ENCODE data around the gene CDON. TPM values are rescaled to one million over a fixed set of nuclear protein-coding genes. Genes with fewer than 3 reads are reported as not detected.
A peak's percentile ranks its signal among the peaks of the same experiment; 100 is the strongest.

The CDON gene
- total RNA-seq (3.5 and 3.8 TPM in 2 replicates), polyA plus RNA-seq (1.5 and 1.6 TPM in 2 replicates), polyA minus RNA-seq (5.8 and 7.1 TPM in 2 replicates), Bru-seq, nascent RNA (percentile 35 among the genes with signal in this experiment), BruChase-seq, experiment 1, labeled RNA remaining after a 6-hour chase (percentile 35 among the genes with signal in this experiment), BruChase-seq, experiment 2, labeled RNA remaining after a 2-hour chase (percentile 34 among the genes with signal in this experiment)
- 1.1 and 1.2 TPM in 2 replicates for polyA plus RNA-seq (2011; cell fraction: cytosol; rRNA removed)
- 3.0 and 3.5 TPM in 2 replicates for polyA plus RNA-seq (2011; cell fraction: nucleus; rRNA removed)
- 2.7 and 3.4 TPM in 2 replicates for polyA plus RNA-seq (2012)
- 3.2 TPM for polyA minus RNA-seq (2011; cell fraction: cytosol; rRNA and poly(A)+ RNA removed)
- polyA minus RNA-seq (2011; cell fraction: nucleus; rRNA and poly(A)+ RNA removed) = 4.5 and 5.0 TPM in 2 replicates
- long read RNA-seq, partial matches to known transcripts = 0 of 2 reads
- long read RNA-seq, other reads (novel, unspliced or antisense) = 2 of 2 reads

DNA sequence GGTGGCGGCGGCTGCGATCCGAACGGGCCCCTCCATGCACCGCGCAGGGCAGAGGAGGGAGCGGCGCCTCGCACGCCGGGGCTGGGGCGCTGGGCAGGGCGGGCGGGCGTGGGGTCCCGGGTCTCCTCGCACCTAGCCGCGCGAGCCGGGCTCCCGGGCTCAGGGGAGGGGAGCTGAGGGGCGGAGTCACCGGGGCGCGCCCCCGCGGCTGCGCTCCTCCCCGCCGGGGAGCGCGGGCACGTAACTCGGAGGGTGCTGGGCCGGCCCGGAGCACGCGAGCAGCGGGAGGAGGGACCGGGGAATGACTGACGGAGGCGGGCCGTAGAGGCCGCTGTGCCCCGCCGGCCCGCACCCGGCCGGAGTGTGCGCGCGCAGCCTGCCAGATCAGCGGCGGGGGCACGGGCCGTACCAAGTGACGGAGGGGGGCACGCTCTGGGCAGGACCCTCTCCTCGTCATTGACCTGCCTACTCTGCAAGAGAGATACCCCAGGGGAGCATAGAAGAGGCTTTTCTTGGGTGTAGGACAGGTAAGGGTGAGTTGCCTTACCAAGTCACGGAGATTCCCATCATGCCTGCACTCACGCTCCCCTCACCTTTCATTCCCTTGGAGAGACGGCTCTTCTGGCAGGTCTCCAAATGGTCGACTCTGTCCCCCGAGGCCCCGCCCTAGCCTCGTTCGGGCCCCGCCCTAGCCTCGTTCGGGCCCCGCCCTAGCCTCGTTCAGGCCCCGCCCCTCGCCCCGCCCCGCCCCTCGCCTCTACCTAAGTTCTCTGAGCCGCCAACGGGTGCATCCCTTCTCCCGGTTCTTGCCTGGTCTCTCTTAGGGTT, at the start of gene CDON:
CDON (minus strand) TSS at position 188 of the 828 bp plus-strand sequence. CDS start 39,390 bp downstream, outside the sequence.
- Histone ChIP-seq H3K4me1 (ENCODE audit: control insufficient read depth, extremely low read depth, insufficient read depth, low read length) (peaks cover 7% of the 10 kb centered on the region), H3K79me2 (ENCODE audit: control insufficient read depth, insufficient read depth, low read length) (no peaks in the 10 kb centered on the region), H3K4me2 (ENCODE audit: insufficient read depth, low read length) (peak within 1 kb of the TSS; percentile 72), H3K36me3 (ENCODE audit: control insufficient read depth in 2 of 2, extremely low read depth in 1 of 2, insufficient read depth in 2 of 2, low read length in 2 of 2) (no peaks in the 10 kb centered on the region), H3K9ac (replicated peaks; ENCODE audit: extremely low read depth, insufficient read depth, low read length) (peak within 1 kb of the TSS; percentile 80), H3K9me1 (replicated peaks; ENCODE audit: control insufficient read depth, extremely low read depth, insufficient read depth, low read length) (no peaks in the 10 kb centered on the region), H3K9me3 (replicated peaks; ENCODE audit: control insufficient read depth, insufficient read depth, low read length) (no peaks in the 10 kb centered on the region), H3K4me3 (replicated peaks in 1 of 3; ENCODE audit: insufficient read depth in 1 of 3, low read depth in 1 of 3, low read length in 3 of 3) (peak within 1 kb of the TSS; percentile 13 to 76 (median 41)), H3K27ac (ENCODE audit: insufficient read depth, low read depth, low read length) (peak within 1 kb of the TSS; percentile 73), H4K20me1 (replicated peaks; ENCODE audit: control insufficient read depth, extremely low read depth, insufficient read depth, low read length) (no peaks in the 10 kb centered on the region), H2AFZ (ENCODE audit: low read depth, low read length) (peak within 1 kb of the TSS; percentile 63), H3K27me3 (ENCODE audit: control insufficient read depth in 2 of 2, insufficient read depth in 2 of 2, low read length in 2 of 2) (peaks cover 18 to 33% of the 10 kb centered on the region in 2 experiments)
- ChIA-PET CTCF (interaction anchor here (1.5 to 2.0 kb wide), 3 partner anchors 55 to 127 kb away, joined by 3 to 11 read pairs (median 4); no protein-coding TSS in a partner anchor), POLR2A (interaction anchor here (0.6 to 0.7 kb wide), 2 partner anchors 21 to 1724 kb away, joined by 3 to 4 read pairs; no protein-coding TSS in a partner anchor)
- dilution Hi-C loops (cut with MboI; ENCODE audit: extremely low pct_ligation_motif_present, low sequenced_read_pairs) = no loop called here
- intact Hi-C loops (cut with micrococcal nuclease) = loop anchor here (2.0 to 5.0 kb wide), 5 partner anchors 92 to 524 kb away; partner anchors contain the start of genes FOXRED1 and SRPRA
- peak; percentile 92 for FAIRE-seq
- no TSS peak for BruUV-seq (replicated peaks)
- DNase-seq (ENCODE audit: low read depth, low spot score) = peak; percentile 88
- TF ChIP-seq POLR2AphosphoS5 (IDR thresholded peaks at IDR 0.05; ENCODE audit: insufficient read depth, low read depth, low read length) (peak; percentile 73), MYC (IDR thresholded peaks at IDR 0.05; ENCODE audit: low read depth, low read length) (no peak), POLR2A (IDR thresholded peaks at IDR 0.05; ENCODE audit: low read depth, low read length) (no peak), GATA2 (IDR thresholded peaks at IDR 0.05; ENCODE audit: insufficient read depth, insufficient read length, low read depth, low read length) (no peak), EZH2 (IDR thresholded peaks at IDR 0.05; ENCODE audit: borderline replicate concordance, low read depth, low read length, severe bottlenecking) (no peak), JUN (IDR thresholded peaks at IDR 0.05; ENCODE audit: borderline replicate concordance, insufficient read depth, insufficient read length, low read depth) (no peak), FOS (IDR thresholded peaks at IDR 0.05; ENCODE audit: borderline replicate concordance, insufficient read depth, low read length) (no peak)
- TF ChIP-seq, protein P1, sequence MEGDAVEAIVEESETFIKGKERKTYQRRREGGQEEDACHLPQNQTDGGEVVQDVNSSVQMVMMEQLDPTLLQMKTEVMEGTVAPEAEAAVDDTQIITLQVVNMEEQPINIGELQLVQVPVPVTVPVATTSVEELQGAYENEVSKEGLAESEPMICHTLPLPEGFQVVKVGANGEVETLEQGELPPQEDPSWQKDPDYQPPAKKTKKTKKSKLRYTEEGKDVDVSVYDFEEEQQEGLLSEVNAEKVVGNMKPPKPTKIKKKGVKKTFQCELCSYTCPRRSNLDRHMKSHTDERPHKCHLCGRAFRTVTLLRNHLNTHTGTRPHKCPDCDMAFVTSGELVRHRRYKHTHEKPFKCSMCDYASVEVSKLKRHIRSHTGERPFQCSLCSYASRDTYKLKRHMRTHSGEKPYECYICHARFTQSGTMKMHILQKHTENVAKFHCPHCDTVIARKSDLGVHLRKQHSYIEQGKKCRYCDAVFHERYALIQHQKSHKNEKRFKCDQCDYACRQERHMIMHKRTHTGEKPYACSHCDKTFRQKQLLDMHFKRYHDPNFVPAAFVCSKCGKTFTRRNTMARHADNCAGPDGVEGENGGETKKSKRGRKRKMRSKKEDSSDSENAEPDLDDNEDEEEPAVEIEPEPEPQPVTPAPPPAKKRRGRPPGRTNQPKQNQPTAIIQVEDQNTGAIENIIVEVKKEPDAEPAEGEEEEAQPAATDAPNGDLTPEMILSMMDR (IDR thresholded peaks at IDR 0.05; ENCODE audit: extremely low read depth in 1 of 2, insufficient read depth in 1 of 2, low read depth in 1 of 2, low read length in 2 of 2) = peak in 1 of 2 donors; percentile 19
- TF ChIP-seq, protein P2, sequence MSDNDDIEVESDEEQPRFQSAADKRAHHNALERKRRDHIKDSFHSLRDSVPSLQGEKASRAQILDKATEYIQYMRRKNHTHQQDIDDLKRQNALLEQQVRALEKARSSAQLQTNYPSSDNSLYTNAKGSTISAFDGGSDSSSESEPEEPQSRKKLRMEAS (IDR thresholded peaks at IDR 0.05; ENCODE audit: insufficient read depth, insufficient read length) = no peak
